GM12874 (cell line): ENCODE results near the gene CFAP92.

Source experiments
- CTCF ChIP-seq: IDR thresholded peaks from 2 replicates; pipeline ENCODE4 v1.5.1; 2011; ENCODE audit warnings: low read depth, mild to moderate bottlenecking, control low read depth, low read length, moderate library complexity; ENCODE audit not compliant: insufficient read depth

The CFAP92 gene

GRCh38 chr3:128993461-128994172, at the start of gene CFAP92:
Gene CFAP92, minus strand, starts transcription at chr3:128994076. Its CDS starts 772 bp downstream, at chr3:128993304.
- no peak for TF ChIP-seq CTCF

GRCh38 chr3:129040579-129041300, 46.9 kb upstream of the CFAP92 start:
- TF ChIP-seq CTCF, result no peak

- TF ChIP-seq CTCF, result no peak
These were observed 46.1 kb upstream of the CFAP92 start for GRCh38 chr3:129040039-129040336.

GRCh38 chr3:129039271-129040038, 45.6 kb upstream of the CFAP92 start:
- no peak for TF ChIP-seq CTCF

GRCh38 chr3:129038121-129038855, 44.4 kb upstream of the CFAP92 start:
- no peak for TF ChIP-seq CTCF

GRCh38 chr3:129037093-129037419, 43.2 kb upstream of the CFAP92 start:
- TF ChIP-seq CTCF, result no peak
